Measurements from ENCODE around the gene KIR3DL3.
"Not testable (repeated sequence)": the region's sequence is repeated elsewhere in the genome, so short reads cannot be mapped to it uniquely, and the experiment has no call there.

KIR3DL3 gene

DNA sequence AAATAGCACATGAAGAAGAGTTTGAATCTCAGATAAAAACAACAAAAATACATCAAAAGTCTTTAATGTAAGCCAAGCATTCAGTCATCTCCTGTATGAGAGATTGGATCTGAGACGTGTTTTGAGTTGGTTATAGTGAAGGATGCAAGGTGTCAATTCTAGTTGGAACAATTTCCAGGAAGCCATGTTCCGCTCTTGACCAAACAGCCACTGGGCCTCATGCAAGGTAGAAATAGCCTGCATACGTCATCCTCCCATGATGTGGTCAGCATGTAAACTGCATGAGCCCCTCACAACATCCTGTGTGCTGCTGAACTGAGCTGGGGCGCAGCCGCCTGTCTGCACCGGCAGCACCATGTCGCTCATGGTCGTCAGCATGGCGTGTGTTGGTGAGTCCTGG lies at the start of gene KIR3DL3:
Gene KIR3DL3, plus strand, starts transcription at position 301 of the 400 bp plus-strand sequence. Its CDS starts 55 bp downstream, at position 356.
- no peak for DNase-seq
- no peak for ATAC-seq

DNA sequence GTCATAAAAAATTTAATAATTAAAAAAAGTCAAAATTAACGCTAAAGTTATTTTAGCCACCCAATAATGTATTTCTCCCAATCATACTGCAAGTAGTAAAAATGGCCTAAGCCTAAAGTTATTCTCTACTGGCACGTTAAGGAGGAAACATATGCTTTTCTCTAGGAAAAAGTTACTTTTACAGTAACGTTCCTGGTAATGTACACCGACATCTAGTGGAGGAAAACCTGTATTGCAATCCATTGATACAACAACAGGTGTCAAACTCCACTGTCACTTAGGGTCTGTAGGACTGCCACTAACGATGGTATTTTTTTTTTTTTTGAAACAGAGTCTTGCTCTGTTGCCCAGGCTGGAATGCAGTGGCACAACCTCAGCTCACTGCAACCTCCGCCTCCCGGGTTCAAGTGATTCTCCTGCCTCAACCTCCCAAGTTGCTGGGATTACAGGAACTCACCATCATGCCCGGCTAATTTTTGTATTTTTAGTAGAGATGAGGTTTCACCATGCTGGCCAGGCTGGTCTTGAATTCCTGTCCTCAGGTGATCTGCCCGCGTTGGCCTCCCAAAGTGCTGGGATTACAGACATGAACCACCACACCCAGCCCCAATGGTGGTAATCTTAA lies 47.9 kb upstream of the KIR3DL3 start:
- ATAC-seq, DNase-seq: not testable (repeated sequence)

DNA sequence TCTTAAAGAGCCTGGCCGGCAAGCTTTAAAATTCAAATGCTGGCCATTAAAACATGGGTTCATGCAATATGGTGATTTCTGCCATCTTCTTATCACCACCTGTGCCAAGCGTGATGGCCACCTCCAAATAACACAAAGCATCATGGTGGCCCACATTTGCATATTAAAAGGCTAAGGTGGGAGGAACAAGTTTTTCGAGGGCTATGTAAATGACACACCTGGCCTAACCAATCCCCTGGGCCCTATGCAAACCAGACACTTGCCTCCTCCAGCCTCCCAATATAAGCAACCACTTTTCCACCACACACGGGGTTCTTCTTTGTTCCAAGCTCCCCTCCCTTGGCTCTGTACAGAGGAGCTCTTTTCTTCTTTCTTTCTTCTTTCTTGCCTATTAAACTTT lies 47.0 kb upstream of the KIR3DL3 start:
- ATAC-seq: no peak
- no peak for DNase-seq

DNA sequence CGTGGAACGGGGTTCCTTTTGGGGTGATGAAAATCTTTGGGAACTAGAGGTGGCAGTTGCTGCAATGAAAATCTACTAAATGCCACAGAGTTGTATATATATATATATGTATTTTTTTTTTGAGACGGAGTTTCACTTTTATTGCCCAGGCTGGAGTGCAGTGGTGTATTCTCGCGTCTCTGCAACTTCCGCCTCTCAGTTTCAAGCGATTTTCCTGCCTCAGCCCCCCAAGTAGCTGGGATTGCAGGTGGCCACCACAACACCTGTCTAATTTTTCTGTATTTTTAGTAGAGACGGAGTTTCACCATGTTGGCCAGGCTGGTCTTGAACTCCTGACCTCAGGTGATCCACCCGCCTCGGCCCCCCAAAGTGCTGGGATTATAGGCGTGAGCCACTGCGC lies 42.6 kb upstream of the KIR3DL3 start:
- ATAC-seq, DNase-seq: not testable (repeated sequence)

DNA sequence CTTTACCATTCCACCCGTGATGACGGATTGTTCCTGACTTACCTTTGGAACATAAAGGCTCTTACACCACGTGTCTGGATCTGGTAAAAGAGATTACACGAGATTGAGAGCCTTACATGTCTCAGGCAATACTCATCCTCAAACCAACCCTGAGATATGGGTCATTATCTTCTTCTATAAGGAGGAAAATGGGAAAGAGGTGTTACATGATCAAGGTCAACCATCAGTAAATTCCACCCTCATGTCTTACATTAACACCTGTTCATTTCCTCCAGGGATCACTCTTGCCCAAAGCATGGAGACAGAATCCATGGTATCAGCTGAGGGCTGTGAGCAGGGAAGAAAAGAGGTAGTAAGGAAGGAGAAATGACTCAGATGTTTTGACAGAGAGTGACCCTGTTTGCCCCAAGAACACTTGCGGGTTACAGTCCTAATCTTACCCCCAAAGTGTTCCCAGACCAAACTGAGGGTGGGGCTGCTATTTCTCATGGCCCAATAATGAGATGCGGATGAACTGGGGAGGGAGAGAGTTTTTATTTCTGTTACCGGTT lies 41.9 kb upstream of the KIR3DL3 start:
- DNase-seq (no peak), ATAC-seq (no peak)

DNA sequence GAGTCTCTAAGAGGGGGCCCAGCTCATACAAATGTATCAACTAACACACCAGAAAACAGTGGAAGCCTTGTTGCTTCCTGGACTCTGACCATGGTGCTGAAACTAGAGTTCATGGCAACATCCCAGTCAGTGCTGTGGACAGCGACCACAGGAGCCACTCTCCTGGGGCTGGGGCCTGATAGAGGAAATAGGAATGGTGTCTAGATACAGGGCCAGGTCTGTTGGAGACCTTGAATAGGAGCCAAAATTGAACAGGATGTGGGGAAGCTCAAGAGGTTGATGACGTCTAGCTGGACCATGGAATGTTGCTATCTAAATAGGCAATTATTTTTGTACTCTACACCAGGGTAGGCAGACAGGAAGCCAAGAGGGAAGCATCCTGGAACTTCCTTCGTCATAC lies 39.7 kb upstream of the KIR3DL3 start:
- DNase-seq: no peak
- no peak for ATAC-seq

DNA sequence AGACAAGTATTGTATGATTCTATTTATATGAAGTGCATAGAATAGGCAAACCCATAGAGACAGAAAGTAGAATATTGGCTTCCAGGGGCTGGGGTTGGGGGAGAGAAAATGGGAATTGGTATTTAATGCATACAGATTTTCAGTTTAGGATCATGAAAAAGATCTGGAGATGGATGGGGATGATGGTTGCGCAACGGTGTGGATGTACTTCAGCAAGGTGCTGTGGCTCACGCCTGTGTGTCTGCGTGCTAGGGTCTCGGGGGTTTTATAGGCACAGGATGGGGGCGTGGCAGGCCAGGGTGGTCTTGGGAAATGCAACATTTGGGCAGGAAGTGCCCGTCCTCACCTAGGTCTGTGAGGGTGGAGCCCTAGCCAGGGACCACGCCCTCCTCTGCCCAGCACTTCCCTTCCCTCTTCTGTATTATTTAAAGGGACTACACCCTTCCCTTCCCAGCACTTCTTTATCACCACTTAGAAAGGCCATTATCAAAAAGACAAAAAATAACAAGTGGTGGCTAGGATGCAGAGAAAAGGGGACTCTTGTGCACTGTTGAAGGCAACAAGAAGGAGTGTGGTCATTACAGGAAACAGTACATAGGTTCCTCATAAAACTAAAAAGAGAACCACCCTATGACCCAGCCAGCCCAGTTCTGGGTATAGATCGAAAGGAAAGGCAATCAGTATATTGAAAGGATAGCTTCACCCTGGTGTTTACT lies 32.5 kb upstream of the KIR3DL3 start:
- ATAC-seq: no peak
- DNase-seq: no peak

DNA sequence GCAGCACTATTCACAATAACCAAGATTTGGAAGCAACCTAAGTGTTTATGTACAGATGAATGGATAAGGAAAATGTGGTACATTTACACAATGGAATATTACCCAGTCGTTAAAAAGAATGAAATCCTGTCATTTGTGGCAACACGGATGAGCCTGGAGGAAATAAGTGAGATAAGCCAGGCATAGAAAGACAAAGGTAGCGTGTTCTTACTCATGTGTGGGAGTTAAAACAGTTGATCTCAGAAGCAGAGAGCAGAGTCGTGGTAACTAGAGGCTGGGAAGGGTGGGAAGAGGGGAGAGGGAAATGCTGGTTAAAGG lies 32.0 kb upstream of the KIR3DL3 start:
- ATAC-seq: no peak
- DNase-seq: no peak

DNA sequence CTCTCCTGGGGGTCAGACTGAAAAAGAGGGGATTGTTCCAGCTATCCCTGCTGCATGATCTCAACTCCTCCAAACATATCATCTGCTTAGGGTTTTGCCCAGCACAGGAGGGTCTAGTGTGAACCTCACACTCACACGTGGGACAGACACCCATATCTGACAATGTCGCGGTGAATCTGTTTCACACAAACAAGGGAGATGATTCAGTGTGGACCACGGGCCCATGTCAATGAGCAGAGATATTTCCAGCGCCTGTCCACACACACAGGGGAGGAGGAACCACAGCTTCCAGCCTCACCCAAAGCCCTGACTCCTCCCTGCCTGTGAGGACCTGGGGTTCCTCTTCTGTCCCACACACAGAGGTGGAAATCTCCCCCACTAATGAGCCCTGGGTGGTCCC lies 29.6 kb upstream of the KIR3DL3 start:
- DNase-seq: no peak
- no peak for ATAC-seq

DNA sequence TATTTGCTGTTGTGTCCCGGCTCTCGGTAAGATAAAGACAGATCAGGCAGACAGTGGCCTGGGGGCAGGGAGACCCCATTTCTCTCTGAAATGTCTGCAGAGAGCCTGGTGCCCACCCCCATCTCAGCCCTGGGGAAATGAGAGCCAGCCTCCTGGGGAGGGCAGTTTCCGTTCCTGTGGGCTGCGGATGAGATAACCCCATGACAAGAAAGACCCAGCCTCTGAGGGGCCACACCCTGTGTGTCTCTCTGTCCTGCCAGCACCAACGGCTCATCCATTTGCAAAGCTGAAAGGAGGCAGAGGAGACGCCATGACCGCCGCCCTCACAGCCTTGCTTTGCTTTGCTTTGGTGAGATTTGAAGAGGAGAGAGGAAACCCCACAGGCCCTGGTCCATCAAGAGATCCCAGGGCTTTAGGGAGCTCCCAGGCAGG lies 28.1 kb upstream of the KIR3DL3 start:
- ATAC-seq (peak; percentile 28), DNase-seq (no peak)

DNA sequence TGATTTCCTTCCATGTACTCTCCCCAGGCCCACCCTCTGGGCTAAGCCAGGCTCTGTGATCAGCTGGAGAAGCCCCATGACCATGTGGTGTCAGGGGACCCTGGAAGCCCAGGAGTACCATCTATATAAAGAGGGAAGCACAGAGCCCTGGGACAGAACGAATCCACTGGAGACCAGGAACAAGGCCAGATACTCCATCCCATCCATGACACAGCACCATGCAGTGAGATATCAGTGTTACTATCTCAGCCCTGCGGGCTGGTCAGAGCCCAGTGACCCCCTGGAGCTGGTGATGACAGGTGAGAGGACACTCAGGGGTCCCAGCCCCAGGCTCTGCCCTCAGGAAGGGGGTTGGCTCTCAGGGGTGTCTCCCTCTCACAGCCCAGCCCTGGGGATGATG lies 27.5 kb upstream of the KIR3DL3 start:
- ATAC-seq (no peak), DNase-seq (no peak)

DNA sequence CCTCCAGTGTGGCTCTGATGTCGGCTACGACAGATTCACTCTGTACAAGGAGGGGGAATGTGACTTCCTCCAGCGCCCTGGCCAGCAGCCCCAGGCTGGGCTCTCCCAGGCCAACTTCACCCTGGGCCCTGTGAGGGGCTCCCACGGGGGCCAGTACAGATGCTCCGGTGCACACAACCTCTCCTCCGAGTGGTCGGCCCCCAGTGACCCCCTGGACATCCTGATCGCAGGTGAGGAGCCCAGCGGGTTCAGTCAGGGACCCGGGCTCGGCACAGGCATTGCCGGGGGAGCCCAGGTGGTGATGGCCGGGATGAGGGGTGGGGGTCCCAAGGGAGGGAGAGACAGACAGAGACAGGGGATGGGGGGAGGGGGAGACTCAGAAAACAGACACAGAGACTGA lies 26.5 kb upstream of the KIR3DL3 start:
- DNase-seq, ATAC-seq: not testable (repeated sequence)

DNA sequence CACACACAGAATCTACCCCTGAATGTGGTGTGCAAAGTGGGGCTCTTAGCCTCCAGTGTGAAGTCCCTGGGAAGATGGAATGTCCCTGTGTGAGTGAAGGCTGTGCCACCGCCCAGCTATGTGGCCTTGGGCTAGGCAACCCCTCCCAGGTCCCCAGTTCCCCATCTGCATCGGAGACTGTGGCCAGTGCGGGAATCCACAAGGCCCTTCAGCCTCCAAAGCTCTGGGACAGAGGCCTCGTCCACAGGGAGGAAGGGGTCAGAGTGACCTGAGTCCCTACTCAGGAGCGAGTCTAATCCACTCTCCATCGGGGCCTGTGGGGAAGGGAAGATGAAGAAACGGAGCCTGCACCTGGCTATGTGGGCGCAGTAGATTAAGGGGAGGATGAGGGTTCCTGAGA lies 19.3 kb upstream of the KIR3DL3 start:
- DNase-seq (no peak), ATAC-seq (no peak)

DNA sequence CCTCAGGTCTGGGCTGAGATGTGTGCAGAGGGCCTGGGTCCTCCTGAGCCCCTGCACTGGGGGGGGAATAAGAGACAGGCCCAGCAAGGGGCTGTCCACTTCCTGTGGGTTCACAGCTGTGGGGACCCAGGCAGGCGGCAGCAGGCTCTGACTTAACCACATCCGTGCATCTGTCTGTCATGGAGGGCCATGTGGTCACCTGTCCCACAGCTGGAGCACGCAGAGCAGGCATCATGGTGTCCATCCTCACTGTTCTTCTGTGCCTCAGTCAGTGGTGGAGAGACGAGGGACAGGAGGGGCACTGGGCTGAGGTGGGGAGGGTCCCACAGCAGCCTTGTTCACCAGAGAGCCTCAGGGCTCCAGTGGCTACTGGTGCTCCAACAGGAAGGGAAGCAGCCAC lies 16.3 kb upstream of the KIR3DL3 start:
- DNase-seq (no peak), ATAC-seq (no peak)

DNA sequence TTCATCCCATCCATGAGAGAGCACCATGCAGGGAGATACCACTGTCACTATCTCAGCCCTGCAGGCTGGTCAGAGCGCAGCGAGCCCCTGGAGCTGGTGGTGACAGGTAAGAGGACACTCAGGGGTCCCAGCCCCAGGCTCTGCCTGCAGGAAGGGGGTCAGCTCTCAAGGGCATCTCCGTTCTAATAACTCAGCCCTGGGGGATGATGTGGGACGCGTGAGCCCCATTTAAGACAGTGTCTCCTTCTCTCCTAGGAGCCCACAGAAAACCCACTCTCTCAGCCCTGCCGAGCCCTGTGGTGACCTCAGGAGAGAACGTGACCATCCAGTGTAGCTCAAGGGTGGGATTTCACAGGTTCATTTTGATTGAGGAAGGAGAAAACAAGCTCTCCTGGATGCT lies 15.5 kb upstream of the KIR3DL3 start:
- DNase-seq: no peak
- no peak for ATAC-seq

DNA sequence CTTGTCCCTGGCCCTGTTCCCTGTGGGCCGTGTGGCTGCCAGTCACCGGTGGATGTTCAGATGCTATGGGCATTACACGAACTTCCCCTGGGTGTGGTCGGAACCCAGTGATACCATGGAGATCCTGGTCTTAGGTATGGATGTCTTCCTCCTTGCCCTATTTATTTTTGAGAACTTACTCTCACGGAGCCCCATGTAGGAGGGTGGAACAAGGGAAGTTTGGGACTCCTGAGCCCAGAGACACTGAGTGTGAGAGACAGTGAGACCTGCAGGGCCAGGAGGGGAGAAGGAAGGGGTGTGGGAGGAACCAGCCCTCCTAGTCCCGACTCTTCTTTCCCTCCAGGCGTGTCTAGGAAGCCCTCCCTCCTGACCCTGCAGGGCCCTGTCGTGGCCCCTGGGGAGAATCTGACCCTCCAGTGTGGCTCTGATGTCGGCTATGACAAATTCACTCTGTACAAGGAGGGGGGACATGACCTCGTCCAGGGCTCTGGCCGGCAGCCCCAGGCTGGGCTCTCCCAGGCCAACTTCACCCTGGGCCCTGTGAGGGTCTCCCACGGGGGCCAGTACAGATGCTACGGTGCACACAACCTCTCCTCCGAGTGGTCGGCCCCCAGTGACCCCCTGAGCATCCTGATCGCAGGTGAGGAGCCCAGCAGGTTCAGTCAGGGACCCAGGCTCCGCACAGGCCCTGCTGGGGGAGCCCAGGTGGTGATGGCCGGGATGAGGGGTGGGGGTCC lies 14.9 kb upstream of the KIR3DL3 start:
- DNase-seq: no peak
- ATAC-seq: no peak

DNA sequence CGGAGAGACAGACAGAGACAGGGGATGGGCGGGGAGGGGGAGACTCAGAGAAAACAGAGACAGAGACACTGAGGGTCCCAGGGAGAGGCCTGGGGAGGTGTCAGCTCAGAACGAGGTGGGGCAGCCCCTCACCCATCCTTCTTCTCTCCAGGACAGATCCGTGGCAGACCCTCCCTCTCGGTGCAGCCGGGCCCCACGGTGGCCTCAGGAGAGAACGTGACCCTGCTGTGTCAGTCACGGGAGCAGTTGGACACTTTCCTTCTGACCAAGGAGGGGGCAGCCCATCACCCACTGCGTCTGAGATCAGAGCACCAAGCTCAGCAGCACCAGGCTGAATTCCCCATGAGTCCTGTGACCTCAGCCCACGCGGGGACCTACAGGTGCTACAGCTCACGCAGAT lies 14.3 kb upstream of the KIR3DL3 start:
- ATAC-seq, DNase-seq: not testable (repeated sequence)

DNA sequence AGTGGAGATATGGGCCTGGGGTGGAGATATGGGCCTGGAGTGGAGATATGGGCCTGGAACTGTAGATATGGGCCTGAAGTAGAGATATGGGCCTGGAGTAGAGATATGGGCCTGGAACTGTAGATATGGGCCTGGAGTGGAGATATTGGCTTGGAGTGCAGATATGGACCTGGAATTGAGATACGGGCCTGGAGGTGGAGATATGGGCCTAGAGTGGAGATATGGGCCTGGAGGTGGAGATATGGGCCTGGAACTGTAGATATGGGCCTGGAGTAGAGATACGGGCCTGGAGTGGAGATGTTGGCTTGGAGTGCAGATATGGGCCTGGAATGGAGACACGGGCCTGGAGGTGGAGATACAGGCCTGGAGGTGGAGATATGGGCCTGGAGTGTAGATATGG lies 402 bp downstream of the KIR3DL3 start:
- ATAC-seq: no peak
- no peak for DNase-seq

DNA sequence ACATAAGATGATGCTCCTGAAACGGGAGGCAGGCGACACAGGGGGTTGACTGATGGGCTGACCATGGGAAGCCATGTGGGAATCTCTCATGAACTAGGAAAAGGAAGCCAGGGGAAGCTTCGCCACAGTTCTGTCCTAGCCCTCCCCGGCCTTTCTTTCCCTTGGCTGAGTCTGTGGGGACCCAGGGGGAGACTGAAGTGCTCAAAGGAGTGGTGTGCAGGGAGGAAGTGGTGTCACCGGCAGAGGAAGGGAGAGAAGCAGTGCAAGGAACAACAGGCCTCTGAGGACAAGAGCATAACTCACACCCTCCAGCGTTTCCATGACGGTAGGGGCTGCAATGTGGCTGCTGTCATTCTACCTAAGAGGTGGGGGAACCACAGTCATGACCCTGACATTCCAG lies 1.1 kb downstream of the KIR3DL3 start:
- no peak for ATAC-seq
- DNase-seq: no peak

DNA sequence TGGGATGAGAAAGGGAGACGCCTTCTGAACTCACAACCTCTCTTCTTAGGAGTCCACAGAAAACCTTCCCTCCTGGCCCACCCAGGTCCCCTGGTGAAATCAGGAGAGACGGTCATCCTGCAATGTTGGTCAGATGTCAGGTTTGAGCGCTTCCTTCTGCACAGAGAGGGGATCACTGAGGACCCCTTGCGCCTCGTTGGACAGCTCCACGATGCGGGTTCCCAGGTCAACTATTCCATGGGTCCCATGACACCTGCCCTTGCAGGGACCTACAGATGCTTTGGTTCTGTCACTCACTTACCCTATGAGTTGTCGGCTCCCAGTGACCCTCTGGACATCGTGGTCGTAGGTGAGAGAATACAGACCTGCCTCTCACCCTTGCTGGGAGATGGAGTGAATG lies 3.3 kb downstream of the KIR3DL3 start:
- no peak for ATAC-seq
- no peak for DNase-seq

DNA sequence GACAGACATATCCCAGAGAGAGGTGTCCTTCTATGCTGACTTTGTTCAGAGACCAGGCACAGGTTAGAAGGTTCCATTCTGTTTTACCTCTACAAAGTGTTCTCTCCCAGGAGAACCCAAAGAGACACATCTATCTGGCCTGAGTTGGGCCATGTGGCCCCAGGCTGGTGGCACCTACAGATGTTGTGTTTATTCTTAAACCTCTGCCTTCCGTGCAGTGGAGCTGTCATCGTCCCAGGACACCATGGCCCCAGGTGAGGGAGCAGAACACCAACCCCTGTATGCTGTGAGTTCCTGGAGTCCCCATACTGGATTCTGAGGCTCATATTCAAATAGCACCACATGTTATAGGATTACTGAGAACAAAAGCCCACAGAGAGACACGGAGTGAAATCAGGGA lies 3.9 kb downstream of the KIR3DL3 start:
- DNase-seq (no peak), ATAC-seq (no peak)

DNA sequence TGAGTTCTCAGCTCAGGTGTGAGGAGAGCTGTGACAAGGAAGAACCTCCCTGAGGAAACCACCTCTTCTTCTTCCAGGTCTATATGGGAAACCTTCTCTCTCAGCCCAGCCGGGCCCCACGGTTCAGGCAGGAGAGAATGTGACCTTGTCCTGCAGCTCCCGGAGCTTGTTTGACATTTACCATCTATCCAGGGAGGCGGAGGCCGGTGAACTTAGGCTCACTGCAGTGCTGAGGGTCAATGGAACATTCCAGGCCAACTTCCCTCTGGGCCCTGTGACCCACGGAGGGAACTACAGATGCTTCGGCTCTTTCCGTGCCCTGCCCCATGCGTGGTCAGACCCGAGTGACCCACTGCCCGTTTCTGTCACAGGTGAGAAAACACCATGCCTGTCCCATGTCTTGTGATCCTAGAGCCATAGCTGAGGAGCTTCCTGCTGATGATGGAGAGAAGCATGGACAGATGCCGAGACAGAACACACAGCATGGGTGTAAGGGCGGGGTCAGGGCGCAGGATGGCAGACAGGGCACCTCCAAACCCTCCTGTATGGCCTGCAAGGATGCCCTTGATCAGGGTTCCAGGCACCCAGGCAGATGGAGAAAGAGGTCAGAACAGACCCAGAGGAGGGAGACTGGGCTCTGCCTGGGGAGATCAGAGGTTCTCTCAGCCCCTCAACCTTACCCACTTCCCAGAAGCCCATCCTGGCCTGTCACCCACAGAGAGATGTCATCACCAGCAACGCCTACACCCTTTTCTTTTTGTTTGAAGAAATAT lies 5.4 kb downstream of the KIR3DL3 start:
- ATAC-seq: no peak

More for the DNA sequence above, 5.4 kb downstream of the KIR3DL3 start:
- no peak for DNase-seq

All from stimulated activated naive CD8-positive, alpha-beta T cell treated with anti-CD3 and anti-CD28 coated beads, Interleukin-15, Interleukin-2, amounts not matched to agents 100 U/mL and 50 U/mL, for 24 hours (primary cell).